Central memory CD8-positive, alpha-beta T cell (primary cell): ENCODE results near the gene TNFAIP3.
A peak's percentile ranks its signal among the peaks of the same experiment; 100 is the strongest.

Source experiments
- ATAC-seq: fragments of 150-1000 bp; cut with Tn5 transposase; replicated peaks from 2 replicates; pipeline ENCODE4 v1.10.0; 2022; ENCODE audit warnings: mild to moderate bottlenecking, moderate FRiP score, moderate number of reproducible peaks; ENCODE audit not compliant: poor library complexity, severe bottlenecking; ENCODE audit errors: extremely low read depth
- DNase-seq, 2 donors: peaks; one replicate each; pipeline ENCODE4 v3.0.0; 2021; ENCODE audit warnings: low spot score in 2 of 2
- H3K27ac Mint-ChIP-seq: one replicate; pipeline ENCODE4 v1.8.0; 2022; ENCODE audit warnings: low read depth, mild to moderate bottlenecking, moderate library complexity, mixed read lengths
- H3K27me3 Mint-ChIP-seq: one replicate; pipeline ENCODE4 v1.8.0; 2022; ENCODE audit warnings: mixed read lengths
- H3K36me3 Mint-ChIP-seq: one replicate; pipeline ENCODE4 v1.8.0; 2022; ENCODE audit warnings: mild to moderate bottlenecking, moderate library complexity, mixed read lengths; ENCODE audit not compliant: insufficient read depth
- H3K4me1 Mint-ChIP-seq: one replicate; pipeline ENCODE4 v1.8.0; 2022; ENCODE audit warnings: mixed read lengths
- H3K4me3 Mint-ChIP-seq: one replicate; pipeline ENCODE4 v1.8.0; 2022; ENCODE audit warnings: mild to moderate bottlenecking, moderate library complexity, mixed read lengths
- H3K9me3 Mint-ChIP-seq: one replicate; pipeline ENCODE4 v1.8.0; 2022; ENCODE audit warnings: mixed read lengths

TNFAIP3 gene

DNA sequence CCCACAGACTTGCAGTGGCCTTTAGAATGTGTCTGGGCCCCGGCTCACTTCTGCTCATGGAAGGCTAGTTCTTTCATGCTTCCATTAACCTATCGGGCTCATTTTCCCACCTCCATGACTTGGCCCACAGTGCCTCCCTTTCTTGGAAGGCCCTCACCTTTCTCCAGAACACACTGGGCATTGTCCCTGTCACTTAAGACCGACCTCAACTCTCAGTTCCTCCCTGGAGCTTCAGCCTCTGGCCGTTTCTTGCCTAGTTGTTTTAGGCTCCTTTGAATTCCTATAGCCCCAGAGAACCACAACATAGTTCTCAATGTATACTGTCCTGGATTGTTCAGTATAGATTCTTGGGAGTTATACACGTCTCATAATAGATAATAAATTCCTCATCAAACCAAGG lies 19.3 kb upstream of the TNFAIP3 start:
- no peaks in the 10 kb centered on the region for H3K36me3 Mint-ChIP-seq
- H3K9me3 Mint-ChIP-seq = no peaks in the 10 kb centered on the region
- DNase-seq (no peak), ATAC-seq (no peak)
- H3K4me1 Mint-ChIP-seq = no peaks in the 10 kb centered on the region
- no peaks in the 10 kb centered on the region for H3K27me3 Mint-ChIP-seq
- no peak overlapping the region for H3K27ac Mint-ChIP-seq
- no peak overlapping the region for H3K4me3 Mint-ChIP-seq

DNA sequence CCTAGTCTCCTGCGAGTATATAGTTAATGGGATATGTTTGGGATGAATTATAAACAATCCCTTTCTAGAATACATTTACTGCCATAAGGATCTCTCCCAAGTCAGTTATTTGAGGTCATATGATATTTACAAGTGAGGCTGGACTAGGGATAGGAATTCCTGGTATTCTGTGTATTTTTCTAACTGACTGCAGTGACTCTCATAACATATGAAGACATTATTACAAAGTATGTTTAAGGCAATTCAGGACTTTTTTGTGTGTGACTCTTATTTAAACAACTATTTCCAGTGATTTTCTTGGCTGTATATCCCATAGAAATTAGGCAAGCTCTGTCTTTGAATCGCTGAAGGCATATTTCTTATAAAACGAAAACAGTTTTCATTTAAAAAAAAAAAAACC lies 18.4 kb upstream of the TNFAIP3 start:
- no peaks in the 10 kb centered on the region for H3K4me1 Mint-ChIP-seq
- DNase-seq (no peak), ATAC-seq (no peak)
- H3K27me3 Mint-ChIP-seq = no peaks in the 10 kb centered on the region
- H3K4me3 Mint-ChIP-seq = no peak overlapping the region
- H3K9me3 Mint-ChIP-seq = no peaks in the 10 kb centered on the region
- no peak overlapping the region for H3K27ac Mint-ChIP-seq
- no peaks in the 10 kb centered on the region for H3K36me3 Mint-ChIP-seq

GRCh38 chr6:137849181-137849980 lies 17.7 kb upstream of the TNFAIP3 start:
- H3K36me3 Mint-ChIP-seq = no peaks in the 10 kb centered on the region
- no peaks in the 10 kb centered on the region for H3K9me3 Mint-ChIP-seq
- no peaks in the 10 kb centered on the region for H3K27me3 Mint-ChIP-seq
- H3K4me1 Mint-ChIP-seq = no peaks in the 10 kb centered on the region
- no peak overlapping the region for H3K4me3 Mint-ChIP-seq
- no peak for DNase-seq
- no peak overlapping the region for H3K27ac Mint-ChIP-seq
- peak; percentile 6 for ATAC-seq

- Mint-ChIP-seq H3K27me3 (no peaks in the 10 kb centered on the region), H3K4me3 (no peak overlapping the region), H3K4me1 (no peaks in the 10 kb centered on the region), H3K27ac (no peak overlapping the region), H3K9me3 (no peaks in the 10 kb centered on the region), H3K36me3 (no peaks in the 10 kb centered on the region)
- DNase-seq (no peak), ATAC-seq (no peak)
Observed at GRCh38 chr6:137849981-137850714, 16.9 kb upstream of the TNFAIP3 start.

GRCh38 chr6:137850816-137851602 lies 16.1 kb upstream of the TNFAIP3 start:
- no peak for ATAC-seq
- no peak overlapping the region for H3K4me3 Mint-ChIP-seq
- DNase-seq = no peak
- H3K36me3 Mint-ChIP-seq = no peaks in the 10 kb centered on the region
- no peaks in the 10 kb centered on the region for H3K27me3 Mint-ChIP-seq
- no peak overlapping the region for H3K27ac Mint-ChIP-seq
- no peaks in the 10 kb centered on the region for H3K4me1 Mint-ChIP-seq
- H3K9me3 Mint-ChIP-seq = no peaks in the 10 kb centered on the region

- Mint-ChIP-seq H3K4me3 (no peak overlapping the region), H3K27me3 (no peaks in the 10 kb centered on the region), H3K27ac (no peak overlapping the region), H3K9me3 (no peaks in the 10 kb centered on the region), H3K4me1 (no peaks in the 10 kb centered on the region), H3K36me3 (no peaks in the 10 kb centered on the region)
- no peak for DNase-seq
- no peak for ATAC-seq
Observed at GRCh38 chr6:137851669-137852068, 15.4 kb upstream of the TNFAIP3 start.

GRCh38 chr6:137852346-137852745 lies 14.7 kb upstream of the TNFAIP3 start:
- no peak overlapping the region for H3K27ac Mint-ChIP-seq
- no peaks in the 10 kb centered on the region for H3K4me1 Mint-ChIP-seq
- DNase-seq (no peak), ATAC-seq (no peak)
- H3K4me3 Mint-ChIP-seq = no peak overlapping the region
- H3K27me3 Mint-ChIP-seq = no peaks in the 10 kb centered on the region
- peaks cover under 1% of the 10 kb centered on the region for H3K36me3 Mint-ChIP-seq
- H3K9me3 Mint-ChIP-seq = no peaks in the 10 kb centered on the region

GRCh38 chr6:137852811-137853210 lies 14.2 kb upstream of the TNFAIP3 start:
- H3K4me1 Mint-ChIP-seq = no peaks in the 10 kb centered on the region
- H3K4me3 Mint-ChIP-seq = no peak overlapping the region
- no peak overlapping the region for H3K27ac Mint-ChIP-seq
- ATAC-seq (no peak), DNase-seq (no peak)
- no peaks in the 10 kb centered on the region for H3K9me3 Mint-ChIP-seq
- no peaks in the 10 kb centered on the region for H3K27me3 Mint-ChIP-seq
- H3K36me3 Mint-ChIP-seq = peaks cover 2% of the 10 kb centered on the region

- Mint-ChIP-seq H3K4me1 (no peaks in the 10 kb centered on the region), H3K27ac (no peak overlapping the region)
- no peak for ATAC-seq
Observed at GRCh38 chr6:137853569-137854213, 13.4 kb upstream of the TNFAIP3 start.

DNA sequence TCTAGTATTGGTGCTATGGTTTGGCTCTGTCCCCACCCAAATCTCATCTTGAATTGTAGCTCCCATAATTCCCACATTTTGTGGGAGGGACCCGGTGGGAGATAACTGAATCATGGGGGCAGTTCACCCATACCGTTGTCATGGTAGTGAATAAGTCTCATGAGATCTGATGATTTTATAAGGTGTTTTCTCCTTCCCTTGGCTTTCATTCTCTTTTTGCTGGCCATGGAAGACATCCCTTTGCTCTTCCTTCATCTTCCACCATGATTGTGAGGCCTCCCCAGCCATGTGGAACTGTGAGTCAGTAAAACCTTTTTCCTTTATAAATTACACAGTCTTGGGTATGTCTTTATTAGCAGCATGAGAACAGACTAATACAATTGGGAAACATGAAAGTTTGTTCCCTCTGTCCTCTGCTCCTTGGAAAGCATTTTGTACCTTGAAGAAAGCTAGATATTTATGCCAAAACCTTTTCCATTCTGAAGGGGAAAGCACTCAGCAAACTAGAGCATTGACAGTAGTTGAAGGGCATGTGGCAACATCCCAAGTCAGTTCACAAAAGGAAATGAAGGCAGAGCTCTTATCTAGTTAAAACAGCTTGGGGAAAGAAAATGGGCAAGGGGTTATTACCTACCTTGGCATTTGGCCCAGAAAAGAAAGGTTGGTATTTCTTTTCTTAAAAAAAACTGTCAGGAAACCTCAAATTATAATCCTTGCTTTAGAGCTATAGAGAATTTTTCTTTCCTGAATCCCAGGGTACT lies 10.7 kb upstream of the TNFAIP3 start:
- ATAC-seq (no peak), DNase-seq (no peak)
- H3K36me3 Mint-ChIP-seq = peaks cover 2% of the 10 kb centered on the region
- H3K27me3 Mint-ChIP-seq = no peaks in the 10 kb centered on the region
- peaks cover 2% of the 10 kb centered on the region for H3K4me1 Mint-ChIP-seq
- H3K4me3 Mint-ChIP-seq = no peak overlapping the region
- no peak overlapping the region for H3K27ac Mint-ChIP-seq
- no peaks in the 10 kb centered on the region for H3K9me3 Mint-ChIP-seq

More at GRCh38 chr6:137853569-137854213, 13.4 kb upstream of the TNFAIP3 start:
- H3K9me3 Mint-ChIP-seq = no peaks in the 10 kb centered on the region
- H3K4me3 Mint-ChIP-seq = no peak overlapping the region
- H3K36me3 Mint-ChIP-seq = peaks cover 2% of the 10 kb centered on the region
- H3K27me3 Mint-ChIP-seq = no peaks in the 10 kb centered on the region
- DNase-seq = no peak

GRCh38 chr6:137859025-137859424 lies 8.0 kb upstream of the TNFAIP3 start:
- H3K27ac Mint-ChIP-seq = no peak overlapping the region
- no peaks in the 10 kb centered on the region for H3K9me3 Mint-ChIP-seq
- peaks cover 5% of the 10 kb centered on the region for H3K4me1 Mint-ChIP-seq
- DNase-seq (no peak), ATAC-seq (no peak)
- H3K36me3 Mint-ChIP-seq = peaks cover 2% of the 10 kb centered on the region
- no peaks in the 10 kb centered on the region for H3K27me3 Mint-ChIP-seq
- no peak overlapping the region for H3K4me3 Mint-ChIP-seq
